GM19240 (cell line): ENCODE measurements around the gene POR.
A peak's percentile ranks its signal among the peaks of the same experiment; 100 is the strongest.
"Not testable (repeated sequence)": the region's sequence is repeated elsewhere in the genome, so short reads cannot be mapped to it uniquely, and the experiment has no call there.

ENCODE experiments used
- DNase-seq: peaks from one replicate; pipeline ENCODE4 v3.0.0; 2011; ENCODE audit warnings: low spot score; ENCODE audit not compliant: insufficient read length

The POR gene

GRCh38 chr7:76016191-76016947 is 101.4 kb downstream of the POR start:
- DNase-seq: no peak

DNA sequence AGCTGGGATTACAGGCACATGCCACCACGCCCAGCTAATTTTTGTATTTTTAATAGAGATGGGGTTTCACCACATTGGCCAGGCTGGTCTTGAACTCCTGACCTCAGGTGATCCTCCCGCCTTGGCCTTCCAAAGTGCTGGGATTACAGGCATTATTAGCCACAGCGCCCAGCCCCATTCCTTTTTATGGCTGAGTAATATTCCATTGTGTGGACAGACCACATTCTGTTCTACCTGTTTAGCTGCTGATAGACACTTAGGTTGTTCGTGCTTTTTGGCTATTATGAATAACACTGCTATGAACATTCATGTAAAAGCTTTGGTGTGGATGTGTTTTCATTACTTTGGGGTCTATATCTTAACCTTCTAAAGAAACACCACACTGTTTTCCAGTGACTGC is 103.6 kb downstream of the POR start:
- DNase-seq: not testable (repeated sequence)

- DNase-seq: peak; percentile 71
Observed at GRCh38 chr7:76020031-76020714, 105.2 kb downstream of the POR start.

DNA sequence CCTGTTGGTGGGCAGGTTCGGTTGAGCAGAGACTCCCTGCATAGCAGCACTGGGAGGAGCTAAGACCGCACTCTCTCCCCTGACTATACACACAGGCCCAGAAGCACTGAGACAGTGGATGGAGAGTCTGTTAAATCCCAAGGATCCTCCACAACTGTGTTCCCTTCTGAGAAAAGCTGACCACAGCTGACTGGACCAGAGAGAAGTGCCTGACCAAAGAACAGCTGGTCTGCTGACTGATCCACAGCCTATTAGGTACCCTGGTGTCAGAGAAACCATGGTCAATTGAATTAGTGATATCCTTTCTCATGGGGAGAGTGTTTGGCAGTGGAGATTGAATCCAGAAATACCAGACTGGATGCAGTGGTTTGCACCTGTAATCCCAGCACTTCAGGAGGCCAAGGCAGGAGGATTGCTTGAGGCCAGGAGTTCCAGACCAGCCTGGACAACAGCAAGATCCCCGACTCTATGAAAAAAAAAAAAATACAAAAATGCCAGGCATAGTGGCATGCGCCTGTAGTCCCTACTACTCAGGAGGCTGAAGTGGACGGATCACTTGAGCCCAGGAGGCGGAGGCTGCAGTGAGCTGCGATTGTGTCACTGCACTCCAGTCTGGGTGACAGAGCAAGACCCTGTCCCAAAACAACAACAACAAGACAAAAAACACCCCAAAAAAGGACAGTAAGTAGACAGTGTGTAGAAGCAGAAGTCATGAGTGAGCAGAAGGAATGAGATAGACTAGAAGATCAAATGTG is 107.2 kb downstream of the POR start:
- DNase-seq: no peak

DNA sequence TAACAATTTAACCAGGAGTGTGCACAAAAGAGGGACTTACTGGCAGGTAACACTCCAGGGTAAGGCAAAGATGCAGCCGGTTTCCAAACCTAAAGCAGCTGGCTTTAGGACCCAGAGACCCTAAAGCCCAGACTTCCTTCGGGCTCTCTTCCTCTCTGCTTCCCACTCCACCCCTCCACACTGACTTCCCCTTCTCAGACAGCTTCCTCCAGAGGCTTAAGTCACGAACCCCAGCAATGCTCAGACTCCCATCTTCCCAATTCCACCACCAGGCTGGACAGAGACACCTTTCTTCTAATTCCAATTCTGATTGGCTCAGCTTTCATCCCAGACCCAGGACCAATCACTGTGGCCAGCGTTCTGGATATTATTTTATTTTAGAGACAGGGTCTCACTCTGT is 108.0 kb downstream of the POR start:
- no peak for DNase-seq

DNA sequence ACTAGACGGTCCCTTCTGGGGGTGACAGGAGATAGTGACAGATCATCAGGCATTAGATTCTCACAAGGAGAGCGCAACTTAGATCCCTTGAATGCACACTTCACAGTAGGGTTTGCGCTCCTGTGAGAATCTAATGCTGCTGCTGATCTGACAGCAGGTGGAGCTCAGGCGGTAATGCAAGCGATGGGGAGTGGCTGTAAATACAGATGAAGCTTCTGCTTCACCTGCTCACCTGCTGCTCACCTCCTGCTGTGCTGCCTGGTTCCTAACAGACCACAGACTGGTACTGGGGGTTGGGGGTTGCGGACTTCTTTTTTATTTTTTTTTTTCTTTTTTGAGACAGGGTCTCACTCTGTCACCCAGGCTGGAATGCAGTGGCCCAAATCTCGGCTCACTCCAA is 114.7 kb downstream of the POR start:
- DNase-seq: not testable (repeated sequence)

- DNase-seq: no peak
Observed at GRCh38 chr7:76031964-76032363, 117.0 kb downstream of the POR start.
